WTC11 (cell line): ENCODE measurements around the gene AQP12B. TPM values are rescaled to one million over a fixed set of nuclear protein-coding genes. Genes with fewer than 3 reads are reported as not detected.
"Not testable (repeated sequence)": the region's sequence is repeated elsewhere in the genome, so short reads cannot be mapped to it uniquely, and the experiment has no call there.

Experiments
- ATAC-seq: fragments of 200-7000 bp; cut with Tn5 transposase; 2 replicates; pipeline ENCODE4 v1.10.0; 2021; ENCODE audit warnings: mild to moderate bottlenecking, moderate library complexity
- CTCF ChIA-PET: fragments of 300-600 bp; sonication (Branson Sonifier 250); formaldehyde crosslinking; loops from one replicate; lab custom pipeline; 2021; ENCODE audit warnings: antibody characterized with exemption; lab: Charles Lee
- POLR2A ChIA-PET: fragments of 350-600 bp; sonication (Branson Sonifier 250); formaldehyde crosslinking; loops from one replicate; lab custom pipeline; 2021; ENCODE audit warnings: antibody characterized with exemption; lab: Charles Lee
- DNase-seq: peaks from one replicate; pipeline ENCODE4 v3.0.0; 2021; ENCODE audit warnings: low spot score
- H3K27ac Mint-ChIP-seq: 2 replicates; pipeline ENCODE4 v1.8.0; 2021; ENCODE audit warnings: mixed read lengths
- H3K27me3 Mint-ChIP-seq: 2 replicates; pipeline ENCODE4 v1.8.0; 2021; ENCODE audit warnings: low read depth, mild to moderate bottlenecking, moderate library complexity, mixed read lengths
- H3K36me3 Mint-ChIP-seq: 2 replicates; pipeline ENCODE4 v1.8.0; 2021; ENCODE audit warnings: mixed read lengths
- H3K4me1 Mint-ChIP-seq: 2 replicates; pipeline ENCODE4 v1.8.0; 2022; ENCODE audit warnings: mixed read lengths
- H3K4me3 Mint-ChIP-seq: 2 replicates; pipeline ENCODE4 v1.8.0; 2021; ENCODE audit warnings: mild to moderate bottlenecking, moderate library complexity, mixed read lengths
- H3K9me3 Mint-ChIP-seq: 2 replicates; pipeline ENCODE4 v1.8.0; 2021; ENCODE audit warnings: mixed read lengths
- ELF4 ChIP-seq: sonication (generic); formaldehyde crosslinking; IDR thresholded peaks from 2 replicates; pipeline ENCODE4 v1.8.1; 2022; ENCODE audit warnings: low read depth, mild to moderate bottlenecking, moderate library complexity, missing genetic modification reagents
- ESRRA ChIP-seq: sonication (generic); formaldehyde crosslinking; IDR thresholded peaks from 2 replicates; pipeline ENCODE4 v1.8.1; 2022; ENCODE audit warnings: mild to moderate bottlenecking, missing genetic modification reagents, borderline replicate concordance
- GABPB1 ChIP-seq: sonication (generic); formaldehyde crosslinking; IDR thresholded peaks from 2 replicates; pipeline ENCODE4 v1.8.1; 2023; ENCODE audit warnings: mild to moderate bottlenecking, missing genetic modification reagents
- GRHL2 ChIP-seq: fragments of 250-450 bp; sonication (Bioruptor Pico); IDR thresholded peaks from 2 replicates; pipeline ENCODE4 v1.8.0; 2022; ENCODE audit warnings: mild to moderate bottlenecking, moderate library complexity; ENCODE audit not compliant: insufficient replicate concordance, severe bottlenecking
- JAZF1 ChIP-seq: fragments of 250-450 bp; sonication (Bioruptor Pico); IDR thresholded peaks from 2 replicates; pipeline ENCODE4 v1.9.0; 2021; ENCODE audit warnings: moderate library complexity, mild to moderate bottlenecking, inconsistent platforms
- JUN ChIP-seq: sonication (generic); formaldehyde crosslinking; IDR thresholded peaks from 2 replicates; pipeline ENCODE4 v1.8.0; 2023; ENCODE audit warnings: mild to moderate bottlenecking, missing genetic modification reagents
- MXD4 ChIP-seq: fragments of 250-450 bp; sonication (Bioruptor Pico); IDR thresholded peaks from 2 replicates; pipeline ENCODE4 v1.8.0; 2021; ENCODE audit warnings: mild to moderate bottlenecking, moderate library complexity, borderline replicate concordance
- TEAD1 ChIP-seq: sonication (generic); formaldehyde crosslinking; IDR thresholded peaks from 2 replicates; pipeline ENCODE4 v1.8.0; 2022; ENCODE audit warnings: mild to moderate bottlenecking, missing genetic modification reagents
- TP53 ChIP-seq: sonication (generic); formaldehyde crosslinking; IDR thresholded peaks from 2 replicates; pipeline ENCODE4 v1.8.1; 2023; ENCODE audit warnings: mild to moderate bottlenecking, missing genetic modification reagents
- total RNA-seq: library from RNA; stranded (reverse); gene quantifications from 3 replicates; pipeline ENCODE4 v1.2.3, GENCODE V29; 2021
- TF ChIP-seq, protein P1 (sequence below): sonication (generic); formaldehyde crosslinking; IDR thresholded peaks from 2 replicates; pipeline ENCODE4 v1.8.0; 2023; ENCODE audit warnings: mild to moderate bottlenecking, missing genetic modification reagents
- TF ChIP-seq, protein P2 (sequence below): sonication (generic); formaldehyde crosslinking; IDR thresholded peaks from 2 replicates; pipeline ENCODE4 v1.8.1; 2023; ENCODE audit warnings: mild to moderate bottlenecking, missing genetic modification reagents
- TF ChIP-seq, protein P3 (sequence below): fragments of 250-450 bp; sonication (Bioruptor Pico); conservative IDR thresholded peaks from 2 replicates; pipeline ENCODE4 v1.9.0; 2021; ENCODE audit warnings: mild to moderate bottlenecking
- TF ChIP-seq, protein P4 (sequence below): sonication (generic); formaldehyde crosslinking; conservative IDR thresholded peaks from 2 replicates; pipeline ENCODE4 v1.8.1; 2022; ENCODE audit warnings: mild to moderate bottlenecking, missing genetic modification reagents

Gene AQP12B
- total RNA-seq, 1 experiment from 2014 or later, result not detected

DNA sequence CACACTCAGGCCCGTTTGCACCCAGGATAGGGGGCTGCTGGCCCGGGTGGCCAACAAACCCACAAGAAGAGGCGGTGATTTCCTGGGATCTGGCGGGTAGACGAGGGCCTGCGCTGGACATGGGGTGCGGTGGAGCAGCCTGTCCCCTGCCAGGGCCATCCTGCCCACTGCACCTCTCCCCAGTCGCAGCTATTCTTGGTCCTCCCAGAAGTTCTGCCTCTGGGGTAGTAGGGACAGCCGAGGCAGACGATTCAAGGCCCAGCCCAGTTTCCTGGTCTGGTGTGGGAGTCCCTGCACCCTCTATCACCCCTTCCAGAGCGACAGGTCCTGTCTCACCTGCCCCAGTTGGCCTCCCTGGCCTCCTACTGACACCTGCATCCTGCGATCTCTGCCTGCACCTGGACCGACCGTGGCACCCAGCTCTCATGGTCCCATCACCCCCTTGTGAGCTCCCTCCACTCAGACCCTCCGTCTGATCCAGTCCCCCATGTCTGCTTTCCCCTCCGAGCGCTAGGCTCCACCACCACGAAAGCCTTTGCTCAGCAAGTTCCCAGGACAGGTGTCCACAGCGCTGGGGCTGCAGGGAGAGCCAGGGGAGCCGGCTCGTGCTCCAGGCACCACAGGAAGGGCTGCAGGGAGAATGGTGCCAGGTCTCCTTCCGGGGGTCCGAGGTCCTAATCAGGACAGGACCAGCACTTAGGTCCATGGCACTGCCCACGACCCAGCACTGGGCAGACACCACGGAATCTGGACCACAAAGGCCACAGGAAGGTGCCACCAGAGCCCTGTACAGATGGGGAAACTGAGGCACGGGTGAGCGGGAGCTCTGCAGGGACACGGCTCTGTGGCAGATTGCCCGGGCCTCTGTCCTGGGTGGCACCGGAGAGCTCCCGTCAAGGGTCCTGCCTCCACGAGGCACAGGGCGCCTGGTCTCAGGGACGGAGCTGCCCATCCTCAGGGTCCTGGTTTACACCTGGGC, 10.2 kb upstream of the AQP12B start:
- DNase-seq, result peak; percentile 7
- POLR2A ChIA-PET, H3K4me1 Mint-ChIP-seq, H3K36me3 Mint-ChIP-seq, H3K27ac Mint-ChIP-seq, H3K9me3 Mint-ChIP-seq, H3K4me3 Mint-ChIP-seq, ATAC-seq, H3K27me3 Mint-ChIP-seq, CTCF ChIA-PET: not testable (repeated sequence)

DNA sequence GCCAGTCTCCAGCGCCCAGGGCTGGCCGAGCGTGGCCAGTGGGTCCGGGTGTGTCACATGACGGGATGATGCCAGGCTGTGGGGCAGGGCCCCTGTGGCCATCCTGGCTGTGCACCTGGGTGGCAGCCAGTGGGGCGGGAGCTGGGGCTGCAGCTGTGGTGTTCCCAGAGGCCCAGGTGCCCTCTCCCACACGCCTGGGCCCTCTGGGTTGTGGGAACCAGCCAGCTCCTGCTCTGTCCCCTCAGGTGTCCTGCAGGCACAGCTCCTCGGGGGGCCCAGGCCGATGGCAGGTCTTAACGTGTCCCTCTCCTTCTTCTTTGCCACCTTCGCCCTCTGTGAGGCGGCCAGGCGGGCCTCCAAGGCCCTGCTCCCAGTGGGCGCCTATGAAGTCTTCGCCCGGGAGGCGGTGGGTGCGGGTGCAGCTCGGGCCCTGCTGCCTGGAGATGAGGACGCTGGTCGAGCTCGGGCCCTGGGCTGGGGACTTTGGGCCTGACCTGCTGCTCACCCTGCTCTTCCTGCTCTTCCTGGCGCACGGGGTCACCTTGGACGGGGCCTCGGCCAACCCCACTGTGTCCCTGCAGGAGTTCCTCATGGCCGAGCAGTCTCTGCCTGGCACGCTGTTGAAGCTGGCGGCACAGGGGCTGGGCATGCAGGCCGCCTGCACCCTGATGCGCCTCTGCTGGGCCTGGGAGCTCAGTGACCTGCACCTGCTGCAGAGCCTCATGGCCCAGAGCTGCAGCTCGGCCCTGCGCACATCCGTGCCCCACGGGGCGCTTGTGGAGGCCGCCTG, 9.1 kb upstream of the AQP12B start, which contains the start of gene AQP12A:
AQP12A (plus strand) TSS at position 236 of the 790 bp plus-strand sequence; CDS start at position 284, 48 bp downstream.
- peak; percentile 5 for DNase-seq
- POLR2A ChIA-PET, ATAC-seq, H3K27ac Mint-ChIP-seq, CTCF ChIA-PET, H3K36me3 Mint-ChIP-seq, H3K4me3 Mint-ChIP-seq, H3K27me3 Mint-ChIP-seq, H3K9me3 Mint-ChIP-seq, H3K4me1 Mint-ChIP-seq: not testable (repeated sequence)

DNA sequence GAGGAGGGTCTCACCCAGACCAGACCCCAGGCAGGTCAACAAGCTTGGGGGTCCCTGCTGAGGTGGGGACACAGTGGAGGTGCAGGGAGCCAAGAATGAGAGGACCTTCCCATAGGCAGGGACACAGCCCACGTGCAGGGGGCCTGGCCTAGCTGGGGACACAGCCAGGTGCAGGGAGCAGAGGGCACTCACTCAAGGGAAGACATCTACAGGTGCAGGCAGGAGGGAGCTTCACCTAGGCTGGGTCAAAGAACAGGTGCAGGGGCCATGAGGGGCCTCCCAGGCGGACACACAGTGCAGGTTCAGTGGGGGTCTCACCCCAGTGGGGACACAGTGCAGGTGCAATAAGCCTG, 8.4 kb upstream of the AQP12B start:
- H3K27ac Mint-ChIP-seq, CTCF ChIA-PET, H3K4me3 Mint-ChIP-seq, H3K4me1 Mint-ChIP-seq, ATAC-seq, POLR2A ChIA-PET, H3K27me3 Mint-ChIP-seq, H3K36me3 Mint-ChIP-seq, DNase-seq, H3K9me3 Mint-ChIP-seq: not testable (repeated sequence)

DNA sequence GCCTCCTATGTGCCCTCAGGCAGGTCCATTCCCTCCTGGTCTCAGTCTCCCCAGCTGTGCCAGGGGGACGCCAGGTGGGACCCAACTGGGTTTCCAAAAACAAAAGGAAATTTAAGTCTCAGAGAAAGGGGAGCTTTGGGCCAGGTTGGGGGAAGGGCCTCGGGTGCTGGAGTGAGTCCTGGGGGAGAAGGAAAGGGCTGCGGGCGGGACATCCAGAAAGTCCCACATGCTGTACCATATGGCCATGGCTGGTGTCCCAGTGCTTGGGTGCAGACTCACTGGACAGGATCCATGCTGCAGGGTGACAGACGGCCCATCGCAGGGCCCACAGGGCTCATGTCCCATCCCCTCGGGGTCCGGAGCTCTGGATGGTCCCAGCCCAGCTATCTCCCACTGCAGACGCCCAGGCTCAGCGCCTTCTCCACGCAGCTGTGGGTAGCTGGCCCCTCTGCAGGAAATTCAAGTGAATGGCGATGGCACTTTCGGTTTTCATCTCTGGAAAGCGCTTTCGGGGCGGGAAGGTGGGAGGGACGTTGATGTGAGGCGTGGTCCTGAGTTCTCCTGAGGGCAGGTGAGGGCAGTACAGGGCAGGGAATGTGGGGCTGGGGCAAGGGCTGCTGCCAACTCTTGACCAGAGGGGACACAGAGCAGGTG, 7.9 kb upstream of the AQP12B start:
- DNase-seq, H3K27ac Mint-ChIP-seq, CTCF ChIA-PET, H3K9me3 Mint-ChIP-seq, H3K4me3 Mint-ChIP-seq, H3K36me3 Mint-ChIP-seq, H3K4me1 Mint-ChIP-seq, POLR2A ChIA-PET, ATAC-seq, H3K27me3 Mint-ChIP-seq: not testable (repeated sequence)

DNA sequence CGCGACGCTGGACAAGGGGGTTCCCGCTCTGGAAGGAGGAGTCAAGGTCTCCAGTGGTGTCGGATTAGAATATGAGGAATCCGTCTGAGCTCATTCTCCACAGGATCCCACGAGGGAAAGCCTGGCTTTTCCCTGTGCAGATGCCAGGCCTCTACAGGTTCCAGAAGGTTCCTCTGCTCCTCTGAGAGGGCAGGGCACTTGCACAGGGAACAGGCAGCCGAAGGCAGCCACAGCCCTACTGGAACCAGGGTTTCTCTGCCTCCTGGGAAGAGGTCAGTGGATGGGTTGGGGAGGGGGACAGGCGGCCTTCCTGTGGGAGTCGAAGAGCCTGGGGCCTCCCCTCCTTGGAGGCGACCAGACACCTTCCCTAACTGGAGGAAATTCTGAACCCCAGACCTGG, 7.3 kb upstream of the AQP12B start:
- POLR2A ChIA-PET, result no interaction called here
- ATAC-seq, result no peak
- no peak for DNase-seq
- Mint-ChIP-seq H3K4me3 (no peak overlapping the region), H3K9me3 (no peaks in the 10 kb centered on the region), H3K36me3 (no peaks in the 10 kb centered on the region), H3K27ac (no peak overlapping the region), H3K4me1 (no peaks in the 10 kb centered on the region), H3K27me3 (peaks cover 3% of the 10 kb centered on the region; the same call in 1 of the 2 replicates)
- CTCF ChIA-PET, result no interaction called here
- TF ChIP-seq, protein P1, sequence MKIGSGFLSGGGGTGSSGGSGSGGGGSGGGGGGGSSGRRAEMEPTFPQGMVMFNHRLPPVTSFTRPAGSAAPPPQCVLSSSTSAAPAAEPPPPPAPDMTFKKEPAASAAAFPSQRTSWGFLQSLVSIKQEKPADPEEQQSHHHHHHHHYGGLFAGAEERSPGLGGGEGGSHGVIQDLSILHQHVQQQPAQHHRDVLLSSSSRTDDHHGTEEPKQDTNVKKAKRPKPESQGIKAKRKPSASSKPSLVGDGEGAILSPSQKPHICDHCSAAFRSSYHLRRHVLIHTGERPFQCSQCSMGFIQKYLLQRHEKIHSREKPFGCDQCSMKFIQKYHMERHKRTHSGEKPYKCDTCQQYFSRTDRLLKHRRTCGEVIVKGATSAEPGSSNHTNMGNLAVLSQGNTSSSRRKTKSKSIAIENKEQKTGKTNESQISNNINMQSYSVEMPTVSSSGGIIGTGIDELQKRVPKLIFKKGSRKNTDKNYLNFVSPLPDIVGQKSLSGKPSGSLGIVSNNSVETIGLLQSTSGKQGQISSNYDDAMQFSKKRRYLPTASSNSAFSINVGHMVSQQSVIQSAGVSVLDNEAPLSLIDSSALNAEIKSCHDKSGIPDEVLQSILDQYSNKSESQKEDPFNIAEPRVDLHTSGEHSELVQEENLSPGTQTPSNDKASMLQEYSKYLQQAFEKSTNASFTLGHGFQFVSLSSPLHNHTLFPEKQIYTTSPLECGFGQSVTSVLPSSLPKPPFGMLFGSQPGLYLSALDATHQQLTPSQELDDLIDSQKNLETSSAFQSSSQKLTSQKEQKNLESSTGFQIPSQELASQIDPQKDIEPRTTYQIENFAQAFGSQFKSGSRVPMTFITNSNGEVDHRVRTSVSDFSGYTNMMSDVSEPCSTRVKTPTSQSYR (CRISPR knock-in tag), result no peak
- TF ChIP-seq ESRRA, result no peak
- TF ChIP-seq, protein P2, sequence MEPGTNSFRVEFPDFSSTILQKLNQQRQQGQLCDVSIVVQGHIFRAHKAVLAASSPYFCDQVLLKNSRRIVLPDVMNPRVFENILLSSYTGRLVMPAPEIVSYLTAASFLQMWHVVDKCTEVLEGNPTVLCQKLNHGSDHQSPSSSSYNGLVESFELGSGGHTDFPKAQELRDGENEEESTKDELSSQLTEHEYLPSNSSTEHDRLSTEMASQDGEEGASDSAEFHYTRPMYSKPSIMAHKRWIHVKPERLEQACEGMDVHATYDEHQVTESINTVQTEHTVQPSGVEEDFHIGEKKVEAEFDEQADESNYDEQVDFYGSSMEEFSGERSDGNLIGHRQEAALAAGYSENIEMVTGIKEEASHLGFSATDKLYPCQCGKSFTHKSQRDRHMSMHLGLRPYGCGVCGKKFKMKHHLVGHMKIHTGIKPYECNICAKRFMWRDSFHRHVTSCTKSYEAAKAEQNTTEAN (CRISPR knock-in tag), result no peak
- TF ChIP-seq ELF4 (CRISPR knock-in tag), result no peak
- TF ChIP-seq, protein P3, sequence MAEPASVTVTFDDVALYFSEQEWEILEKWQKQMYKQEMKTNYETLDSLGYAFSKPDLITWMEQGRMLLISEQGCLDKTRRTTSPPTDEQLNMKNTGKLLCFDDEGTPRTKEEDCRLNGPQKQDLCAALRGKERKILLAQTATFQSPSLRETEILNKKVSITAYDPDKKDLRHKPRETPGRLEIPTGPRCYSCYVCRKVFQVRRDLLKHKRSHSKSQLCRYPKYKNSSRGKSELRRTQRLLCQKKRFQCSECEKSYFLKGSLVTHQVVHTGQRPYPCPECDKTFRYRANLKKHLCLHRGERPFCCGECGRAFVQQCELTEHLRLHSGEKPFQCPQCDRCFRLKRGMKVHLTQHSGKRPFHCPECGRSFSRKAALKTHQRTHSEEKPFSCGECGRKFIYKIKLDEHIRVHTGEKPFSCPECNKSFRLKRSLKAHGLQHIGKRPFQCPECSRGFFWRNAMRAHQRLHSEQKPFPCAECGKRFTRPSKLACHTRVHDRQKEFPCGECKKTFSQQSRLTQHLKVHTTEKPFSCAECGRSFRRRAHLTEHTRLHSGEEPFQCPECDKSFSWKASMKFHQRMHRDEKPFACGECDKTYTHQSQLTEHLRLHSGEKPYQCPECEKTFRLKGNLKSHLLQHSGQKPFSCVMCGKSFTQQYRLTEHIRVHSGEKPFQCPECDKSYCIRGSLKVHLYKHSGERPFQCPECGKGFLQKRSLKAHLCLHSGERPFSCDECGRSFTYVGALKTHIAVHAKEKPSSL (CRISPR knock-in tag), result no peak
- TF ChIP-seq TEAD1 (CRISPR knock-in tag), result no peak
- no peak for TF ChIP-seq JAZF1
- no peak for TF ChIP-seq TP53 (CRISPR knock-in tag)
- TF ChIP-seq, protein P4, sequence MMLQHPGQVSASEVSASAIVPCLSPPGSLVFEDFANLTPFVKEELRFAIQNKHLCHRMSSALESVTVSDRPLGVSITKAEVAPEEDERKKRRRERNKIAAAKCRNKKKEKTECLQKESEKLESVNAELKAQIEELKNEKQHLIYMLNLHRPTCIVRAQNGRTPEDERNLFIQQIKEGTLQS (CRISPR knock-in tag), result no peak
- TF ChIP-seq MXD4, result no peak
- no peak for TF ChIP-seq GRHL2 (CRISPR knock-in tag)
- no peak for TF ChIP-seq GABPB1 (CRISPR knock-in tag)
- TF ChIP-seq JUN (CRISPR knock-in tag), result no peak
